ENCODE data around the gene AMBRA1.

The AMBRA1 gene

GRCh38 chr11:46480166-46480726 lies 113.6 kb downstream of the AMBRA1 start:
- H3K79me1 ChIP-seq (replicated peaks; ENCODE audit: low read length, poor library complexity, severe bottlenecking) = peaks cover 41% of the 10 kb centered on the region
- H3K36me3 ChIP-seq (ENCODE audit: control insufficient read depth in 1 of 2, insufficient read depth in 2 of 2, low read depth in 1 of 2, low read length in 2 of 2) = peaks cover 5 to 14% of the 10 kb centered on the region in 2 experiments
- no peak overlapping the region for H2BK120ac ChIP-seq (ENCODE audit: low read depth, low read length)
- H2AK5ac ChIP-seq (ENCODE audit: low read length, severe bottlenecking) = no peak overlapping the region
- no peak overlapping the region for H3K23ac ChIP-seq (ENCODE audit: low read length in 2 of 2)
- H3K4me2 ChIP-seq (ENCODE audit: low read length, poor library complexity, severe bottlenecking) = no peak overlapping the region
- H3K27ac ChIP-seq (ENCODE audit: low read length, poor library complexity, severe bottlenecking) = no peak overlapping the region
- no peaks in the 10 kb centered on the region for H3K4me1 ChIP-seq (ENCODE audit: control insufficient read depth, insufficient read depth, low read depth, low read length)
- H3K4me3 ChIP-seq (ENCODE audit: insufficient read depth in 1 of 2, low read depth in 1 of 2, low read length in 2 of 2) = no peak overlapping the region
- H3K27me3 ChIP-seq (ENCODE audit: control insufficient read depth in 1 of 2, insufficient read depth in 1 of 2, low read length in 2 of 2) = no peaks in the 10 kb centered on the region
- no peak overlapping the region for H3K14ac ChIP-seq (ENCODE audit: low read length in 2 of 2)
- H2BK15ac ChIP-seq (ENCODE audit: low read depth, poor library complexity, severe bottlenecking) = no peak overlapping the region
- no peak overlapping the region for H4K8ac ChIP-seq (ENCODE audit: low read length)
- H3K9me3 ChIP-seq (ENCODE audit: control insufficient read depth, low read length) = no peaks in the 10 kb centered on the region
- H3K9ac ChIP-seq (ENCODE audit: low read length) = no peak overlapping the region
- 100% methylated on average over 2 of the region's 2 CpGs for WGBS
- H3K4ac ChIP-seq (ENCODE audit: low read depth in 1 of 2, low read length in 2 of 2) = no peak overlapping the region
- H3K18ac ChIP-seq (ENCODE audit: low read depth in 1 of 2, low read length in 2 of 2) = no peak overlapping the region
- no peak overlapping the region for H2BK5ac ChIP-seq (ENCODE audit: low read depth, low read length, poor library complexity, severe bottlenecking)
- no peak for DNase-seq
- no peak overlapping the region for H2BK12ac ChIP-seq (ENCODE audit: low read length in 2 of 2)
- H2AFZ ChIP-seq (ENCODE audit: low read depth, low read length) = no peak overlapping the region
- no peak overlapping the region for H4K91ac ChIP-seq (ENCODE audit: low read length)

- WGBS = 96% methylated on average over 5 of the region's 7 CpGs
These were observed 114.2 kb downstream of the AMBRA1 start for GRCh38 chr11:46479601-46480000.

GRCh38 chr11:46478196-46478595 lies 115.6 kb downstream of the AMBRA1 start:
- H2AK5ac ChIP-seq (ENCODE audit: low read length, severe bottlenecking) = no peak overlapping the region
- H2BK12ac ChIP-seq (ENCODE audit: low read length in 2 of 2) = no peak overlapping the region
- peaks cover 5 to 11% of the 10 kb centered on the region in 2 experiments for H3K36me3 ChIP-seq (ENCODE audit: control insufficient read depth in 1 of 2, insufficient read depth in 2 of 2, low read depth in 1 of 2, low read length in 2 of 2)
- H3K79me1 ChIP-seq (replicated peaks; ENCODE audit: low read length, poor library complexity, severe bottlenecking) = peaks cover 43% of the 10 kb centered on the region
- H2AFZ ChIP-seq (ENCODE audit: low read depth, low read length) = no peak overlapping the region
- no peak overlapping the region for H4K91ac ChIP-seq (ENCODE audit: low read length)
- WGBS = 91% methylated on average over 1 of the region's 1 CpG
- no peak overlapping the region for H4K8ac ChIP-seq (ENCODE audit: low read length)
- H2BK15ac ChIP-seq (ENCODE audit: low read depth, poor library complexity, severe bottlenecking) = no peak overlapping the region
- H3K14ac ChIP-seq (ENCODE audit: low read length in 2 of 2) = no peak overlapping the region
- H3K9me3 ChIP-seq (ENCODE audit: control insufficient read depth, low read length) = no peaks in the 10 kb centered on the region
- no peak for DNase-seq
- H3K27ac ChIP-seq (ENCODE audit: low read length, poor library complexity, severe bottlenecking) = no peak overlapping the region
- H2BK120ac ChIP-seq (ENCODE audit: low read depth, low read length) = no peak overlapping the region
- no peak overlapping the region for H3K4me3 ChIP-seq (ENCODE audit: insufficient read depth in 1 of 2, low read depth in 1 of 2, low read length in 2 of 2)
- no peaks in the 10 kb centered on the region for H3K27me3 ChIP-seq (ENCODE audit: control insufficient read depth in 1 of 2, insufficient read depth in 1 of 2, low read length in 2 of 2)
- no peak overlapping the region for H3K9ac ChIP-seq (ENCODE audit: low read length)
- no peak overlapping the region for H2BK5ac ChIP-seq (ENCODE audit: low read depth, low read length, poor library complexity, severe bottlenecking)
- H3K18ac ChIP-seq (ENCODE audit: low read depth in 1 of 2, low read length in 2 of 2) = no peak overlapping the region
- H3K23ac ChIP-seq (ENCODE audit: low read length in 2 of 2) = no peak overlapping the region
- no peak overlapping the region for H3K4ac ChIP-seq (ENCODE audit: low read depth in 1 of 2, low read length in 2 of 2)
- H3K4me2 ChIP-seq (ENCODE audit: low read length, poor library complexity, severe bottlenecking) = no peak overlapping the region
- no peaks in the 10 kb centered on the region for H3K4me1 ChIP-seq (ENCODE audit: control insufficient read depth, insufficient read depth, low read depth, low read length)

More at GRCh38 chr11:46479601-46480000, 114.2 kb downstream of the AMBRA1 start:
- no peak for DNase-seq
- H3K27ac ChIP-seq (ENCODE audit: low read length, poor library complexity, severe bottlenecking) = no peak overlapping the region
- H3K4ac ChIP-seq (ENCODE audit: low read depth in 1 of 2, low read length in 2 of 2) = no peak overlapping the region
- H3K27me3 ChIP-seq (ENCODE audit: control insufficient read depth in 1 of 2, insufficient read depth in 1 of 2, low read length in 2 of 2) = no peaks in the 10 kb centered on the region
- no peak overlapping the region for H3K23ac ChIP-seq (ENCODE audit: low read length in 2 of 2)
- no peak overlapping the region for H2AK5ac ChIP-seq (ENCODE audit: low read length, severe bottlenecking)
- H2BK15ac ChIP-seq (ENCODE audit: low read depth, poor library complexity, severe bottlenecking) = no peak overlapping the region
- H3K4me1 ChIP-seq (ENCODE audit: control insufficient read depth, insufficient read depth, low read depth, low read length) = no peaks in the 10 kb centered on the region
- H3K9ac ChIP-seq (ENCODE audit: low read length) = no peak overlapping the region
- H4K91ac ChIP-seq (ENCODE audit: low read length) = no peak overlapping the region
- no peak overlapping the region for H2BK5ac ChIP-seq (ENCODE audit: low read depth, low read length, poor library complexity, severe bottlenecking)
- H3K4me3 ChIP-seq (ENCODE audit: insufficient read depth in 1 of 2, low read depth in 1 of 2, low read length in 2 of 2) = no peak overlapping the region
- no peaks in the 10 kb centered on the region for H3K9me3 ChIP-seq (ENCODE audit: control insufficient read depth, low read length)
- H3K36me3 ChIP-seq (ENCODE audit: control insufficient read depth in 1 of 2, insufficient read depth in 2 of 2, low read depth in 1 of 2, low read length in 2 of 2) = peaks cover 5 to 14% of the 10 kb centered on the region in 2 experiments
- no peak overlapping the region for H2BK12ac ChIP-seq (ENCODE audit: low read length in 2 of 2)
- H3K4me2 ChIP-seq (ENCODE audit: low read length, poor library complexity, severe bottlenecking) = no peak overlapping the region
- no peak overlapping the region for H3K18ac ChIP-seq (ENCODE audit: low read depth in 1 of 2, low read length in 2 of 2)
- H2AFZ ChIP-seq (ENCODE audit: low read depth, low read length) = no peak overlapping the region
- H4K8ac ChIP-seq (ENCODE audit: low read length) = no peak overlapping the region
- H3K14ac ChIP-seq (ENCODE audit: low read length in 2 of 2) = no peak overlapping the region
- peaks cover 43% of the 10 kb centered on the region for H3K79me1 ChIP-seq (replicated peaks; ENCODE audit: low read length, poor library complexity, severe bottlenecking)
- H2BK120ac ChIP-seq (ENCODE audit: low read depth, low read length) = no peak overlapping the region

- no peak overlapping the region for H2AK5ac ChIP-seq (ENCODE audit: low read length, severe bottlenecking)
- no peak overlapping the region for H2AFZ ChIP-seq (ENCODE audit: low read depth, low read length)
- H3K4me3 ChIP-seq (ENCODE audit: insufficient read depth in 1 of 2, low read depth in 1 of 2, low read length in 2 of 2) = no peak overlapping the region
- no peaks in the 10 kb centered on the region for H3K4me1 ChIP-seq (ENCODE audit: control insufficient read depth, insufficient read depth, low read depth, low read length)
- no peaks in the 10 kb centered on the region for H3K27me3 ChIP-seq (ENCODE audit: control insufficient read depth in 1 of 2, insufficient read depth in 1 of 2, low read length in 2 of 2)
- H4K91ac ChIP-seq (ENCODE audit: low read length) = no peak overlapping the region
- H3K4me2 ChIP-seq (ENCODE audit: low read length, poor library complexity, severe bottlenecking) = no peak overlapping the region
- no peak overlapping the region for H3K9ac ChIP-seq (ENCODE audit: low read length)
- no peak overlapping the region for H3K18ac ChIP-seq (ENCODE audit: low read depth in 1 of 2, low read length in 2 of 2)
- H3K79me1 ChIP-seq (replicated peaks; ENCODE audit: low read length, poor library complexity, severe bottlenecking) = peaks cover 40% of the 10 kb centered on the region
- no peak overlapping the region for H3K23ac ChIP-seq (ENCODE audit: low read length in 2 of 2)
- no peaks in the 10 kb centered on the region for H3K9me3 ChIP-seq (ENCODE audit: control insufficient read depth, low read length)
- DNase-seq = no peak
- H2BK120ac ChIP-seq (ENCODE audit: low read depth, low read length) = no peak overlapping the region
- peaks cover 5 to 7% of the 10 kb centered on the region in 2 experiments for H3K36me3 ChIP-seq (ENCODE audit: control insufficient read depth in 1 of 2, insufficient read depth in 2 of 2, low read depth in 1 of 2, low read length in 2 of 2)
- no peak overlapping the region for H3K14ac ChIP-seq (ENCODE audit: low read length in 2 of 2)
- no peak overlapping the region for H2BK12ac ChIP-seq (ENCODE audit: low read length in 2 of 2)
- WGBS = no CpG with 5 or more reads among the region's 1 CpG
- no peak overlapping the region for H3K4ac ChIP-seq (ENCODE audit: low read depth in 1 of 2, low read length in 2 of 2)
- H4K8ac ChIP-seq (ENCODE audit: low read length) = no peak overlapping the region
- H3K27ac ChIP-seq (ENCODE audit: low read length, poor library complexity, severe bottlenecking) = no peak overlapping the region
- H2BK5ac ChIP-seq (ENCODE audit: low read depth, low read length, poor library complexity, severe bottlenecking) = no peak overlapping the region
- H2BK15ac ChIP-seq (ENCODE audit: low read depth, poor library complexity, severe bottlenecking) = no peak overlapping the region
These were observed 116.7 kb downstream of the AMBRA1 start for GRCh38 chr11:46477136-46477535.
